ENCODE data around the gene EFTUD2.

- TF ChIP-seq PATZ1 (tag by site-specific recombination; IDR thresholded peaks at IDR 0.05): no peak
- TF ChIP-seq ZNF18 (tag by site-specific recombination; IDR thresholded peaks at IDR 0.05): no peak
- TF ChIP-seq ZBTB17 (tag by site-specific recombination; IDR thresholded peaks at IDR 0.05): no peak
- no peak for TF ChIP-seq ZNF138 (tag by site-specific recombination; IDR thresholded peaks at IDR 0.05; ENCODE audit: borderline replicate concordance)
- TF ChIP-seq CTCF (tag by site-specific recombination; IDR thresholded peaks at IDR 0.05): no peak
- no peak for TF ChIP-seq ZNF473 (tag by site-specific recombination; IDR thresholded peaks at IDR 0.05)
- no peak for TF ChIP-seq ZNF10 (tag by site-specific recombination; IDR thresholded peaks at IDR 0.05)
- TF ChIP-seq KLF10 (tag by site-specific recombination; IDR thresholded peaks at IDR 0.05): no peak
- TF ChIP-seq REST (tag by site-specific recombination; IDR thresholded peaks at IDR 0.05): no peak
- TF ChIP-seq ZSCAN4 (tag by site-specific recombination; IDR thresholded peaks at IDR 0.05): no peak
- TF ChIP-seq ZNF324 (tag by site-specific recombination; IDR thresholded peaks at IDR 0.05): no peak
These were observed 7.0 kb downstream of the EFTUD2 start for GRCh38 chr17:44892250-44892649.

Measured in HEK293 (cell line).